NCI-H2196 (cell line): ENCODE results near the gene ELOVL6.
A peak's percentile ranks its signal among the peaks of the same experiment; 100 is the strongest.
"Not testable (repeated sequence)": the region's sequence is repeated elsewhere in the genome, so short reads cannot be mapped to it uniquely, and the experiment has no call there.

Experiments
- DNase-seq: peaks from one replicate; lab custom pipeline; 2025; ENCODE audit not compliant: unreplicated experiment; lab: John Stamatoyannopoulos, UW

Gene ELOVL6

GRCh38 chr4:110198435-110199416, at the start of gene ELOVL6:
TSS of gene ELOVL6 (minus strand) at chr4:110198615. CDS start at chr4:110198335, 280 bp downstream.
- DNase-seq, result peak; percentile 77

- DNase-seq, result no peak
Measured at GRCh38 chr4:110248100-110248499, 49.7 kb upstream of the ELOVL6 start.

GRCh38 chr4:110247591-110247990, 49.2 kb upstream of the ELOVL6 start:
- no peak for DNase-seq

- no peak for DNase-seq
Measured at GRCh38 chr4:110245577-110245976, 47.2 kb upstream of the ELOVL6 start.

GRCh38 chr4:110236324-110236723, 37.9 kb upstream of the ELOVL6 start:
- DNase-seq, result no peak

- DNase-seq, result not testable (repeated sequence)
Measured at GRCh38 chr4:110233581-110233980, 35.2 kb upstream of the ELOVL6 start.

GRCh38 chr4:110231869-110232268, 33.5 kb upstream of the ELOVL6 start:
- DNase-seq, result no peak

- no peak for DNase-seq
Measured at GRCh38 chr4:110229266-110229665, 30.9 kb upstream of the ELOVL6 start.

- no peak for DNase-seq
Measured at GRCh38 chr4:110224812-110225211, 26.4 kb upstream of the ELOVL6 start.

GRCh38 chr4:110224142-110224541, 25.7 kb upstream of the ELOVL6 start:
- no peak for DNase-seq

GRCh38 chr4:110218935-110219334, 20.5 kb upstream of the ELOVL6 start:
- not testable (repeated sequence) for DNase-seq

GRCh38 chr4:110217181-110217580, 18.8 kb upstream of the ELOVL6 start:
- not testable (repeated sequence) for DNase-seq

- no peak for DNase-seq
Measured at GRCh38 chr4:110216129-110216528, 17.7 kb upstream of the ELOVL6 start.

GRCh38 chr4:110211770-110212061, 13.3 kb upstream of the ELOVL6 start:
- no peak for DNase-seq

- peak; percentile 31 for DNase-seq
Measured at GRCh38 chr4:110211007-110211769, 12.8 kb upstream of the ELOVL6 start.

- DNase-seq, result no peak
Measured at GRCh38 chr4:110208419-110208818, 10.0 kb upstream of the ELOVL6 start.

- DNase-seq, result no peak
Measured at GRCh38 chr4:110207233-110207632, 8.8 kb upstream of the ELOVL6 start.

GRCh38 chr4:110202024-110202423, 3.6 kb upstream of the ELOVL6 start:
- DNase-seq, result no peak

- no peak for DNase-seq
Measured at GRCh38 chr4:110201502-110201901, 3.1 kb upstream of the ELOVL6 start.

GRCh38 chr4:110200689-110201088, 2.3 kb upstream of the ELOVL6 start:
- DNase-seq, result no peak

GRCh38 chr4:110198049-110198434, 373 bp downstream of the ELOVL6 start:
- peak; percentile 35 for DNase-seq

GRCh38 chr4:110197529-110198042, 829 bp downstream of the ELOVL6 start:
- peak; percentile 28 for DNase-seq
